Activated CD8-positive, alpha-beta memory T cell treated with anti-CD3 and anti-CD28 coated beads, Interleukin-2, amount 10 ng/mL, durations not matched to agents 7 days and 5 days (primary cell): ENCODE results near the gene MEIS2. TPM values are rescaled to one million over a fixed set of nuclear protein-coding genes. Genes with fewer than 3 reads are reported as not detected.

Experiments
- ATAC-seq: fragments of 150-1000 bp; cut with Tn5 transposase; one replicate; pipeline ENCODE4 v1.10.0; 2021; ENCODE audit warnings: moderate library complexity
- CTCF ChIA-PET: fragments of 350-600 bp; sonication (Branson Sonifier 250); formaldehyde crosslinking; loops from one replicate; lab custom pipeline; 2021; ENCODE audit warnings: antibody characterized with exemption; lab: Charles Lee
- DNase-seq: peaks from one replicate; pipeline ENCODE4 v3.0.0-alpha.2; 2020
- H3K27ac Mint-ChIP-seq: one replicate; pipeline ENCODE4 v1.8.0; 2021; ENCODE audit warnings: mild to moderate bottlenecking, mixed read lengths
- H3K27me3 Mint-ChIP-seq: one replicate; pipeline ENCODE4 v1.8.0; 2021; ENCODE audit warnings: mixed read lengths
- H3K36me3 Mint-ChIP-seq: one replicate; pipeline ENCODE4 v1.8.0; 2021; ENCODE audit warnings: mild to moderate bottlenecking, mixed read lengths
- H3K4me1 Mint-ChIP-seq: one replicate; pipeline ENCODE4 v1.8.0; 2021; ENCODE audit warnings: mixed read lengths
- H3K4me3 Mint-ChIP-seq: one replicate; pipeline ENCODE4 v1.8.0; 2021; ENCODE audit warnings: mild to moderate bottlenecking, moderate library complexity, mixed read lengths
- H3K9me3 Mint-ChIP-seq: one replicate; pipeline ENCODE4 v1.8.0; 2022; ENCODE audit warnings: low read depth, mixed read lengths
- total RNA-seq, 2 experiments: library from RNA; stranded (reverse); gene quantifications; one replicate each; pipeline ENCODE4 v1.2.3, GENCODE V29; 2021

The MEIS2 gene
- total RNA-seq, 2 experiments from 2014 or later = 0.07 TPM; not detected in 1

GRCh38 chr15:37132826-37133417 lies 32.6 kb upstream of the MEIS2 start:
- H3K27me3 Mint-ChIP-seq = peaks cover 11% of the 10 kb centered on the region
- no peaks in the 10 kb centered on the region for H3K4me1 Mint-ChIP-seq
- no peak for DNase-seq
- no peak for ATAC-seq
- CTCF ChIA-PET = no interaction called here
- H3K4me3 Mint-ChIP-seq = no peak overlapping the region
- H3K27ac Mint-ChIP-seq = no peak overlapping the region
- H3K36me3 Mint-ChIP-seq = no peaks in the 10 kb centered on the region
- H3K9me3 Mint-ChIP-seq = no peaks in the 10 kb centered on the region

- H3K27me3 Mint-ChIP-seq = peaks cover 11% of the 10 kb centered on the region
- CTCF ChIA-PET = no interaction called here
- no peaks in the 10 kb centered on the region for H3K36me3 Mint-ChIP-seq
- no peak overlapping the region for H3K27ac Mint-ChIP-seq
- no peak for DNase-seq
- no peaks in the 10 kb centered on the region for H3K4me1 Mint-ChIP-seq
- H3K4me3 Mint-ChIP-seq = no peak overlapping the region
- H3K9me3 Mint-ChIP-seq = no peaks in the 10 kb centered on the region
- no peak for ATAC-seq
Observed at GRCh38 chr15:37131621-37132020, 31.3 kb upstream of the MEIS2 start.

GRCh38 chr15:37130356-37130755 lies 30.0 kb upstream of the MEIS2 start:
- CTCF ChIA-PET = no interaction called here
- H3K9me3 Mint-ChIP-seq = no peaks in the 10 kb centered on the region

GRCh38 chr15:37125143-37125542 lies 24.8 kb upstream of the MEIS2 start:
- no peaks in the 10 kb centered on the region for H3K4me1 Mint-ChIP-seq
- DNase-seq (no peak), ATAC-seq (no peak)
- H3K27ac Mint-ChIP-seq = no peak overlapping the region
- H3K27me3 Mint-ChIP-seq = peaks cover 3% of the 10 kb centered on the region
- H3K9me3 Mint-ChIP-seq = no peaks in the 10 kb centered on the region
- CTCF ChIA-PET = no interaction called here
- no peak overlapping the region for H3K4me3 Mint-ChIP-seq
- no peaks in the 10 kb centered on the region for H3K36me3 Mint-ChIP-seq

More at GRCh38 chr15:37130356-37130755, 30.0 kb upstream of the MEIS2 start:
- ATAC-seq (no peak), DNase-seq (no peak)
- H3K36me3 Mint-ChIP-seq = no peaks in the 10 kb centered on the region
- no peak overlapping the region for H3K27ac Mint-ChIP-seq
- peaks cover 11% of the 10 kb centered on the region for H3K27me3 Mint-ChIP-seq
- no peaks in the 10 kb centered on the region for H3K4me1 Mint-ChIP-seq
- no peak overlapping the region for H3K4me3 Mint-ChIP-seq

- Mint-ChIP-seq H3K27me3 (peaks cover 3% of the 10 kb centered on the region), H3K27ac (no peak overlapping the region), H3K4me3 (no peak overlapping the region), H3K36me3 (no peaks in the 10 kb centered on the region), H3K9me3 (no peaks in the 10 kb centered on the region), H3K4me1 (no peaks in the 10 kb centered on the region)
- CTCF ChIA-PET = no interaction called here
- no peak for DNase-seq
- ATAC-seq = no peak
Observed at GRCh38 chr15:37124331-37124730, 24.0 kb upstream of the MEIS2 start.

- DNase-seq (no peak), ATAC-seq (no peak)
- CTCF ChIA-PET = no interaction called here
- H3K4me3 Mint-ChIP-seq = no peak overlapping the region
- peaks cover 3% of the 10 kb centered on the region for H3K27me3 Mint-ChIP-seq
- no peaks in the 10 kb centered on the region for H3K9me3 Mint-ChIP-seq
- H3K4me1 Mint-ChIP-seq = no peaks in the 10 kb centered on the region
- H3K27ac Mint-ChIP-seq = no peak overlapping the region
- H3K36me3 Mint-ChIP-seq = no peaks in the 10 kb centered on the region
Observed at GRCh38 chr15:37122703-37123102, 22.4 kb upstream of the MEIS2 start.

- no peak for ATAC-seq
- no peak overlapping the region for H3K4me3 Mint-ChIP-seq
- no peak for DNase-seq
- no peaks in the 10 kb centered on the region for H3K9me3 Mint-ChIP-seq
- no peaks in the 10 kb centered on the region for H3K4me1 Mint-ChIP-seq
- CTCF ChIA-PET = no interaction called here
- no peak overlapping the region for H3K27ac Mint-ChIP-seq
- no peaks in the 10 kb centered on the region for H3K36me3 Mint-ChIP-seq
- peaks cover 3% of the 10 kb centered on the region for H3K27me3 Mint-ChIP-seq
Observed at GRCh38 chr15:37121492-37121891, 21.1 kb upstream of the MEIS2 start.

- no peaks in the 10 kb centered on the region for H3K9me3 Mint-ChIP-seq
- H3K4me3 Mint-ChIP-seq = no peak overlapping the region
- no peaks in the 10 kb centered on the region for H3K36me3 Mint-ChIP-seq
- ATAC-seq (no peak), DNase-seq (no peak)
- H3K27ac Mint-ChIP-seq = no peak overlapping the region
- peaks cover 16% of the 10 kb centered on the region for H3K27me3 Mint-ChIP-seq
- CTCF ChIA-PET = no interaction called here
- no peaks in the 10 kb centered on the region for H3K4me1 Mint-ChIP-seq
Observed at GRCh38 chr15:37117030-37117429, 16.7 kb upstream of the MEIS2 start.

- H3K9me3 Mint-ChIP-seq = no peaks in the 10 kb centered on the region
- H3K4me3 Mint-ChIP-seq = no peak overlapping the region
- CTCF ChIA-PET = no interaction called here
- H3K36me3 Mint-ChIP-seq = no peaks in the 10 kb centered on the region
- no peak overlapping the region for H3K27ac Mint-ChIP-seq
- no peak for ATAC-seq
- peaks cover 2% of the 10 kb centered on the region for H3K4me1 Mint-ChIP-seq
- DNase-seq = no peak
- peaks cover 30% of the 10 kb centered on the region for H3K27me3 Mint-ChIP-seq
Observed at GRCh38 chr15:37115538-37115937, 15.2 kb upstream of the MEIS2 start.

GRCh38 chr15:37112971-37113670 lies 12.8 kb upstream of the MEIS2 start:
- no peak overlapping the region for H3K27ac Mint-ChIP-seq
- ATAC-seq (no peak), DNase-seq (no peak)
- H3K36me3 Mint-ChIP-seq = no peaks in the 10 kb centered on the region
- no peaks in the 10 kb centered on the region for H3K9me3 Mint-ChIP-seq
- peaks cover 2% of the 10 kb centered on the region for H3K4me1 Mint-ChIP-seq
- H3K27me3 Mint-ChIP-seq = peaks cover 52% of the 10 kb centered on the region
- H3K4me3 Mint-ChIP-seq = no peak overlapping the region
- CTCF ChIA-PET = no interaction called here

GRCh38 chr15:37112171-37112570 lies 11.8 kb upstream of the MEIS2 start:
- ATAC-seq (no peak), DNase-seq (no peak)
- no peaks in the 10 kb centered on the region for H3K9me3 Mint-ChIP-seq
- H3K27ac Mint-ChIP-seq = no peak overlapping the region
- no peak overlapping the region for H3K4me3 Mint-ChIP-seq
- peaks cover 62% of the 10 kb centered on the region for H3K27me3 Mint-ChIP-seq
- H3K36me3 Mint-ChIP-seq = peaks cover 2% of the 10 kb centered on the region
- peaks cover 2% of the 10 kb centered on the region for H3K4me1 Mint-ChIP-seq
- CTCF ChIA-PET = no interaction called here

GRCh38 chr15:37111427-37111717 lies 11.0 kb upstream of the MEIS2 start:
- Mint-ChIP-seq H3K9me3 (no peaks in the 10 kb centered on the region), H3K27ac (no peak overlapping the region), H3K27me3 (peaks cover 68% of the 10 kb centered on the region), H3K36me3 (peaks cover 2% of the 10 kb centered on the region), H3K4me1 (peaks cover 2% of the 10 kb centered on the region), H3K4me3 (no peak overlapping the region)
- ATAC-seq (no peak), DNase-seq (no peak)
- CTCF ChIA-PET = no interaction called here

- ATAC-seq = no peak
- H3K9me3 Mint-ChIP-seq = no peaks in the 10 kb centered on the region
- peaks cover 81% of the 10 kb centered on the region for H3K27me3 Mint-ChIP-seq
Observed at GRCh38 chr15:37109872-37110572, 9.7 kb upstream of the MEIS2 start.

More at GRCh38 chr15:37109872-37110572, 9.7 kb upstream of the MEIS2 start:
- Mint-ChIP-seq H3K36me3 (peaks cover 2% of the 10 kb centered on the region), H3K27ac (no peak overlapping the region), H3K4me1 (peaks cover 2% of the 10 kb centered on the region), H3K4me3 (no peak overlapping the region)
- CTCF ChIA-PET = no interaction called here
- DNase-seq = no peak
